ENCODE measurements around the gene GCNT3. TPM values are rescaled to one million over a fixed set of nuclear protein-coding genes. Genes with fewer than 3 reads are reported as not detected.

Gene GCNT3
- total and polyA plus RNA-seq, 2 of the 8 experiments (the other 6 are each of a cell fraction or from before 2014, with no cell fraction given) = not detected

DNA sequence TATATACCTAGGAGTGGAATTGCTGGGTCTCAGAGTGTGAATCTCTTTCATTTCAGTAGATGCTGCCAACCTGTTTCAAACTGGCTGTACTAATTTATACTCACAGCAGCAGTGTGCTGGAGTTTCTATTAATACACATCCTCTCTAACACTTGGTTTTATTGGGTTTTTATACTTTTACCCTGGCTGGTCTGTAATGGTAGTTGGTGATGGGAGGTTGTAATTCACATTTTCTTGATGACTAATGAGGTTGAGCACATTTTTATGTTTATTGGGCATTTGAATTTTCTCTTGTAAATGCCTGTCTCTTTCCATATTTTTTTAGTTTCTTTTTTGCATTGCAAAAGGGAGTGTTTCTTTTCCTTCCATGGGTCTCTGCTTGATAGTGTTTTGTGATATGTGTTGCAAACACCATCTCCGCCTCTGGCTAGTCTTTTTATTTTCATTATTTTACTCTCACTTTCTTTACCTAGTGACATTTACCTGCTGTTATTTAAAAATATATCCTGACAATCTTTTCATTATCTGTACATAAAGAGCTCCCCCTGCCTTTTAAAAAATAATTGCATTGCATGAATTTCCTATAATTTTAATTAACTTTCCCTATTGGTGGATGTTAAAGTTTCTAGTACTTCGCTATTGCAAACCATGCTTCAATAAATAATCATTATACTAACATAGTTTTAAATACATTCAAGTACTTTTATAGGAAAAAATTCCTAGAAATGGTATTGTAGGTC, 49.0 kb upstream of the GCNT3 start:
- peaks cover 3 to 11% of the 10 kb centered on the region in 2 experiments; a peak in 3 of 4 replicates for H3K9me3 ChIP-seq (ENCODE audit: insufficient read depth in 2 of 2, low read depth in 1 of 2, low read length in 1 of 2)
- H3K36me3 ChIP-seq (ENCODE audit: control insufficient read depth in 2 of 4, insufficient read depth in 4 of 4, low read length in 3 of 4) = no peaks in the 10 kb centered on the region
- H4K91ac ChIP-seq (replicated peaks; ENCODE audit: insufficient read length, low read length) = no peak overlapping the region
- no peak overlapping the region for H3K23ac ChIP-seq (ENCODE audit: insufficient read length)
- H3K79me1 ChIP-seq (ENCODE audit: low read depth, low read length) = no peaks in the 10 kb centered on the region
- POLR2A ChIA-PET (ENCODE audit: partially characterized antibody) = no interaction called here
- H4K5ac ChIP-seq (ENCODE audit: insufficient read length, low read depth, low read length) = no peak overlapping the region
- H3K4me3 ChIP-seq (ENCODE audit: extremely low read depth in 1 of 4, insufficient read depth in 2 of 4, low read depth in 3 of 4, low read length in 4 of 4) = no peak overlapping the region
- no peak overlapping the region for H2BK120ac ChIP-seq (replicated peaks; ENCODE audit: low read depth, low read length)
- no peak overlapping the region for H3K9ac ChIP-seq (replicated peaks in 1 of 4; ENCODE audit: extremely low read depth in 1 of 4, low read depth in 3 of 4, low read length in 3 of 4)
- H3K56ac ChIP-seq (replicated peaks; ENCODE audit: insufficient read length, low read depth, low read length) = no peak overlapping the region
- CTCF ChIA-PET (ENCODE audit: partially characterized antibody) = interaction anchor here (1.1 kb wide), 1 partner anchor 27 kb away, joined by 3 read pairs; no protein-coding TSS in a partner anchor
- TF ChIP-seq, protein P1, sequence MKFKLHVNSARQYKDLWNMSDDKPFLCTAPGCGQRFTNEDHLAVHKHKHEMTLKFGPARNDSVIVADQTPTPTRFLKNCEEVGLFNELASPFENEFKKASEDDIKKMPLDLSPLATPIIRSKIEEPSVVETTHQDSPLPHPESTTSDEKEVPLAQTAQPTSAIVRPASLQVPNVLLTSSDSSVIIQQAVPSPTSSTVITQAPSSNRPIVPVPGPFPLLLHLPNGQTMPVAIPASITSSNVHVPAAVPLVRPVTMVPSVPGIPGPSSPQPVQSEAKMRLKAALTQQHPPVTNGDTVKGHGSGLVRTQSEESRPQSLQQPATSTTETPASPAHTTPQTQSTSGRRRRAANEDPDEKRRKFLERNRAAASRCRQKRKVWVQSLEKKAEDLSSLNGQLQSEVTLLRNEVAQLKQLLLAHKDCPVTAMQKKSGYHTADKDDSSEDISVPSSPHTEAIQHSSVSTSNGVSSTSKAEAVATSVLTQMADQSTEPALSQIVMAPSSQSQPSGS (IDR thresholded peaks at IDR 0.05; ENCODE audit: low read length) = no peak
- no peak for TF ChIP-seq RXRA (IDR thresholded peaks at IDR 0.05; ENCODE audit: insufficient read depth, low read depth, low read length)
- no peak for TF ChIP-seq RBBP5 (IDR thresholded peaks at IDR 0.05; ENCODE audit: borderline replicate concordance, low read depth, low read length)
- TF ChIP-seq CBX5 (IDR thresholded peaks at IDR 0.05; ENCODE audit: low read depth, low read length) = no peak
- TF ChIP-seq CEBPB (IDR thresholded peaks at IDR 0.05; ENCODE audit: low read depth, low read length) = no peak
- TF ChIP-seq KDM4A (IDR thresholded peaks at IDR 0.05; ENCODE audit: low read depth, low read length, severe bottlenecking) = no peak
- TF ChIP-seq EZH2 (IDR thresholded peaks at IDR 0.05; ENCODE audit: low read depth, low read length, severe bottlenecking) = no peak
- no peak for TF ChIP-seq EP300 (IDR thresholded peaks at IDR 0.05; ENCODE audit: borderline replicate concordance in 1 of 2, low read depth in 2 of 2, low read length in 2 of 2)
- H3K14ac ChIP-seq (ENCODE audit: insufficient read length) = no peak overlapping the region
- H2BK20ac ChIP-seq (ENCODE audit: low read length) = no peak overlapping the region
- H2AK5ac ChIP-seq (ENCODE audit: low read depth, low read length) = no peak overlapping the region
- H2BK15ac ChIP-seq (ENCODE audit: low read length) = no peak overlapping the region
- 90% methylated on average over 2 of the region's 2 CpGs; no CpG with 5 or more reads in 1 of the 2 experiments for WGBS, 2 experiments (ENCODE audit: extremely low coverage in 1 of 2, insufficient coverage in 1 of 2, insufficient read length in 1 of 2, insufficient replicate concordance in 2 of 2, low coverage in 1 of 2, low lambda C conversion rate in 2 of 2, missing lambda C conversion rate in 1 of 2)
- no peak overlapping the region for H3K27ac ChIP-seq (ENCODE audit: low read depth, low read length)
- no peak overlapping the region for H2BK5ac ChIP-seq (ENCODE audit: low read depth, low read length)
- no peak overlapping the region for H2AFZ ChIP-seq (ENCODE audit: low read length)
- no peak overlapping the region for H4K8ac ChIP-seq (ENCODE audit: extremely low read depth, insufficient read depth, low read length)
- no peak overlapping the region for H2BK12ac ChIP-seq (ENCODE audit: low read depth, low read length)
- FAIRE-seq = no peak
- no peak for DNase-seq (ENCODE audit: low read depth in 1 of 2, low spot score in 2 of 2)
- H3K79me2 ChIP-seq (ENCODE audit: control insufficient read depth in 1 of 2, insufficient read depth in 2 of 2, low read length in 2 of 2) = no peaks in the 10 kb centered on the region
- no peaks in the 10 kb centered on the region for H3K27me3 ChIP-seq (replicated peaks in 1 of 4; ENCODE audit: control insufficient read depth in 3 of 4, extremely low read depth in 1 of 4, insufficient read depth in 3 of 4, low read length in 3 of 4)
- no peaks in the 10 kb centered on the region for H3K4me1 ChIP-seq (replicated peaks in 1 of 4; ENCODE audit: control insufficient read depth in 3 of 4, insufficient read depth in 4 of 4, low read length in 3 of 4)
- no peak overlapping the region for H3K4ac ChIP-seq (replicated peaks; ENCODE audit: insufficient read length, low read depth, low read length)
- no peaks in the 10 kb centered on the region for H4K20me1 ChIP-seq (replicated peaks in 1 of 2; ENCODE audit: control insufficient read depth in 1 of 2, insufficient read depth in 2 of 2, low read length in 2 of 2)
- H3K23me2 ChIP-seq (ENCODE audit: low read depth, low read length) = no peaks in the 10 kb centered on the region
- no peak overlapping the region for H3K4me2 ChIP-seq (ENCODE audit: insufficient read depth in 1 of 2, low read depth in 2 of 2, low read length in 2 of 2)
- H3K18ac ChIP-seq (ENCODE audit: extremely low read depth, low read length) = no peak overlapping the region
